Measurements from ENCODE around the gene AMFR. TPM values are rescaled to one million over a fixed set of nuclear protein-coding genes. Genes with fewer than 3 reads are reported as not detected.

The AMFR gene
- total and polyA plus RNA-seq, 2 of the 13 experiments (the other 11 are each of a cell fraction or from before 2014, with no cell fraction given), result 52.9 to 108 TPM

DNA sequence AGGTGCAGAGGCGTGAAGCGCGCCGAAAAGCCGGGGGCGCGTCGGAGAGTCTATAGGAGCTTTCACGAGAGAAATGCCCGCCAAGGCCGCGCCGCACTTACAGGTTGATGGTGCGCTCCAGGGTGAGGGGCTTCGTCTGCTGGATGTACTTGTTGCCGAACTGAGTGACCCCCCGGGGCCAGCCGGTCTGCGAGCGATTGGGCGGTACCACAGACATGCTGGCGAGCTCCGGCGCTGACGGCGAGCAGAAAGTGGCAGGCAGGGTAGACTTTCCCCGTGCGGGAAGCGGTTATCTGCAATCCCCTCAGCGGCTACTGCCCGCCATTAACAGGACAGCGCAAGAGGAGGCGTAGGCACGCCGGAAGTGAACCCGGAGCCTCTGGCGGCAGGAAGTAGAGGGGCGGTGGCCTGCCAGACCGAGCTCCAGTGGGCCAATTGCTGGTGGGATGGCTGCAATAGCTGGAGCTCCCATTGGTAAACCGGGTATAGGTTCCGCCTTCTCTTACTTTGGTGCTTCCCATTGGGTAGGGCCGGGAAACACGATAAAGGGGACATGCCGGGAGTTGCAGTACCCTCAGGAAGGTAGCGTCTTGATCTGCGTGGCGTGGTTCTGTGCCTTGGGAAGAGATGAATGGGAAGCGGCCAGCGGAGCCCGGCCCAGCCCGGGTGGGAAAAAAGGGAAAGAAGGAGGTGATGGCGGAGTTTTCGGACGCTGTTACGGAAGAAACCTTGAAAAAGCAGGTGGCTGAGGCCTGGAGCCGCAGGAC lies 25.8 kb upstream of the AMFR start, which contains the start of the genes NUDT21 and OGFOD1 (continued):
- TF ChIP-seq JUND (CRISPR knock-in tag; IDR thresholded peaks at IDR 0.05), result no peak
- TF ChIP-seq SRY (CRISPR knock-in tag; IDR thresholded peaks at IDR 0.05), result no peak
- TF ChIP-seq NR2F2 (IDR thresholded peaks at IDR 0.05; ENCODE audit: borderline replicate concordance, low read depth), result peak; percentile 13; the same call in 1 of the 2 replicates
- peak; percentile 97 for TF ChIP-seq GMEB1 (CRISPR knock-in tag; IDR thresholded peaks at IDR 0.05; ENCODE audit: borderline replicate concordance)
- TF ChIP-seq, protein P1, sequence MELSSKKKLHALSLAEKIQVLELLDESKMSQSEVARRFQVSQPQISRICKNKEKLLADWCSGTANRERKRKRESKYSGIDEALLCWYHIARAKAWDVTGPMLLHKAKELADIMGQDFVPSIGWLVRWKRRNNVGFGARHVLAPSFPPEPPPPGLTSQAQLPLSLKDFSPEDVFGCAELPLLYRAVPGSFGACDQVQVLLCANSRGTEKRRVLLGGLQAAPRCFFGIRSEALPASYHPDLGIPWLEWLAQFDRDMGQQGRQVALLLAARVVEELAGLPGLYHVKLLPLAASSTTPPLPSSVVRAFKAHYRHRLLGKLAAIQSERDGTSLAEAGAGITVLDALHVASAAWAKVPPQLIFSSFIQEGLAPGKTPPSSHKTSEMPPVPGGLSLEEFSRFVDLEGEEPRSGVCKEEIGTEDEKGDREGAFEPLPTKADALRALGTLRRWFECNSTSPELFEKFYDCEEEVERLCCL (CRISPR knock-in tag; IDR thresholded peaks at IDR 0.05; ENCODE audit: borderline replicate concordance), result no peak; the same call in 1 of the 2 replicates
- TF ChIP-seq ZNF350 (CRISPR knock-in tag; IDR thresholded peaks at IDR 0.05; ENCODE audit: borderline replicate concordance, low read depth), result peak; percentile 66
- no peak for TF ChIP-seq KAT2B (IDR thresholded peaks at IDR 0.05; ENCODE audit: borderline replicate concordance, low read depth, low read length)
- peak; percentile 99 for TF ChIP-seq NR2C2 (CRISPR knock-in tag; IDR thresholded peaks at IDR 0.05; ENCODE audit: borderline replicate concordance)
- peak; percentile 89 for TF ChIP-seq SP4 (CRISPR knock-in tag; IDR thresholded peaks at IDR 0.05)
- TF ChIP-seq, protein P2, sequence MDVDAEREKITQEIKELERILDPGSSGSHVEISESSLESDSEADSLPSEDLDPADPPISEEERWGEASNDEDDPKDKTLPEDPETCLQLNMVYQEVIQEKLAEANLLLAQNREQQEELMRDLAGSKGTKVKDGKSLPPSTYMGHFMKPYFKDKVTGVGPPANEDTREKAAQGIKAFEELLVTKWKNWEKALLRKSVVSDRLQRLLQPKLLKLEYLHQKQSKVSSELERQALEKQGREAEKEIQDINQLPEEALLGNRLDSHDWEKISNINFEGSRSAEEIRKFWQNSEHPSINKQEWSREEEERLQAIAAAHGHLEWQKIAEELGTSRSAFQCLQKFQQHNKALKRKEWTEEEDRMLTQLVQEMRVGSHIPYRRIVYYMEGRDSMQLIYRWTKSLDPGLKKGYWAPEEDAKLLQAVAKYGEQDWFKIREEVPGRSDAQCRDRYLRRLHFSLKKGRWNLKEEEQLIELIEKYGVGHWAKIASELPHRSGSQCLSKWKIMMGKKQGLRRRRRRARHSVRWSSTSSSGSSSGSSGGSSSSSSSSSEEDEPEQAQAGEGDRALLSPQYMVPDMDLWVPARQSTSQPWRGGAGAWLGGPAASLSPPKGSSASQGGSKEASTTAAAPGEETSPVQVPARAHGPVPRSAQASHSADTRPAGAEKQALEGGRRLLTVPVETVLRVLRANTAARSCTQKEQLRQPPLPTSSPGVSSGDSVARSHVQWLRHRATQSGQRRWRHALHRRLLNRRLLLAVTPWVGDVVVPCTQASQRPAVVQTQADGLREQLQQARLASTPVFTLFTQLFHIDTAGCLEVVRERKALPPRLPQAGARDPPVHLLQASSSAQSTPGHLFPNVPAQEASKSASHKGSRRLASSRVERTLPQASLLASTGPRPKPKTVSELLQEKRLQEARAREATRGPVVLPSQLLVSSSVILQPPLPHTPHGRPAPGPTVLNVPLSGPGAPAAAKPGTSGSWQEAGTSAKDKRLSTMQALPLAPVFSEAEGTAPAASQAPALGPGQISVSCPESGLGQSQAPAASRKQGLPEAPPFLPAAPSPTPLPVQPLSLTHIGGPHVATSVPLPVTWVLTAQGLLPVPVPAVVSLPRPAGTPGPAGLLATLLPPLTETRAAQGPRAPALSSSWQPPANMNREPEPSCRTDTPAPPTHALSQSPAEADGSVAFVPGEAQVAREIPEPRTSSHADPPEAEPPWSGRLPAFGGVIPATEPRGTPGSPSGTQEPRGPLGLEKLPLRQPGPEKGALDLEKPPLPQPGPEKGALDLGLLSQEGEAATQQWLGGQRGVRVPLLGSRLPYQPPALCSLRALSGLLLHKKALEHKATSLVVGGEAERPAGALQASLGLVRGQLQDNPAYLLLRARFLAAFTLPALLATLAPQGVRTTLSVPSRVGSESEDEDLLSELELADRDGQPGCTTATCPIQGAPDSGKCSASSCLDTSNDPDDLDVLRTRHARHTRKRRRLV (CRISPR knock-in tag; IDR thresholded peaks at IDR 0.05), result peak; percentile 72
- no peak; the same call in 1 of the 2 replicates for TF ChIP-seq ZZZ3 (CRISPR knock-in tag; IDR thresholded peaks at IDR 0.05; ENCODE audit: borderline replicate concordance)
- TF ChIP-seq, protein P3, sequence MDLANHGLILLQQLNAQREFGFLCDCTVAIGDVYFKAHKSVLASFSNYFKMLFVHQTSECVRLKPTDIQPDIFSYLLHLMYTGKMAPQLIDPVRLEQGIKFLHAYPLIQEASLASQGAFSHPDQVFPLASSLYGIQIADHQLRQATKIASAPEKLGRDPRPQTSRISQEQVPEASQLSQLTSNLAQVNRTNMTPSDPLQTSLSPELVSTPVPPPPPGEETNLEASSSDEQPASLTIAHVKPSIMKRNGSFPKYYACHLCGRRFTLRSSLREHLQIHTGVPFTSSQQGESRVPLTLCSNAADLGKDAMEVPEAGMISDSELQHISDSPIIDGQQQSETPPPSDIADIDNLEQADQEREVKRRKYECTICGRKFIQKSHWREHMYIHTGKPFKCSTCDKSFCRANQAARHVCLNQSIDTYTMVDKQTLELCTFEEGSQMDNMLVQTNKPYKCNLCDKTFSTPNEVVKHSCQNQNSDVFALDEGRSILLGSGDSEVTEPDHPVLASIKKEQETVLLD (CRISPR knock-in tag; IDR thresholded peaks at IDR 0.05; ENCODE audit: low read depth), result 0 out of 2 replicates have a peak, but pooled peaks have one; percentile 20
- peak; percentile 95 for TF ChIP-seq YY1 (IDR thresholded peaks at IDR 0.05; ENCODE audit: insufficient read depth, insufficient replicate concordance, low read depth, low read length)
- TF ChIP-seq TCF7L2 (IDR thresholded peaks at IDR 0.05; ENCODE audit: low read depth, low read length), result no peak
- TF ChIP-seq ZNF589 (CRISPR knock-in tag; conservative IDR thresholded peaks at IDR 0.05), result no peak
